Measurements from ENCODE around the gene COL18A1. TPM values are rescaled to one million over a fixed set of nuclear protein-coding genes. Genes with fewer than 3 reads are reported as not detected.
"Not testable (repeated sequence)": the region's sequence is repeated elsewhere in the genome, so short reads cannot be mapped to it uniquely, and the experiment has no call there.

The COL18A1 gene
- total RNA-seq, 1 experiment from 2014 or later = 77.0 TPM

DNA sequence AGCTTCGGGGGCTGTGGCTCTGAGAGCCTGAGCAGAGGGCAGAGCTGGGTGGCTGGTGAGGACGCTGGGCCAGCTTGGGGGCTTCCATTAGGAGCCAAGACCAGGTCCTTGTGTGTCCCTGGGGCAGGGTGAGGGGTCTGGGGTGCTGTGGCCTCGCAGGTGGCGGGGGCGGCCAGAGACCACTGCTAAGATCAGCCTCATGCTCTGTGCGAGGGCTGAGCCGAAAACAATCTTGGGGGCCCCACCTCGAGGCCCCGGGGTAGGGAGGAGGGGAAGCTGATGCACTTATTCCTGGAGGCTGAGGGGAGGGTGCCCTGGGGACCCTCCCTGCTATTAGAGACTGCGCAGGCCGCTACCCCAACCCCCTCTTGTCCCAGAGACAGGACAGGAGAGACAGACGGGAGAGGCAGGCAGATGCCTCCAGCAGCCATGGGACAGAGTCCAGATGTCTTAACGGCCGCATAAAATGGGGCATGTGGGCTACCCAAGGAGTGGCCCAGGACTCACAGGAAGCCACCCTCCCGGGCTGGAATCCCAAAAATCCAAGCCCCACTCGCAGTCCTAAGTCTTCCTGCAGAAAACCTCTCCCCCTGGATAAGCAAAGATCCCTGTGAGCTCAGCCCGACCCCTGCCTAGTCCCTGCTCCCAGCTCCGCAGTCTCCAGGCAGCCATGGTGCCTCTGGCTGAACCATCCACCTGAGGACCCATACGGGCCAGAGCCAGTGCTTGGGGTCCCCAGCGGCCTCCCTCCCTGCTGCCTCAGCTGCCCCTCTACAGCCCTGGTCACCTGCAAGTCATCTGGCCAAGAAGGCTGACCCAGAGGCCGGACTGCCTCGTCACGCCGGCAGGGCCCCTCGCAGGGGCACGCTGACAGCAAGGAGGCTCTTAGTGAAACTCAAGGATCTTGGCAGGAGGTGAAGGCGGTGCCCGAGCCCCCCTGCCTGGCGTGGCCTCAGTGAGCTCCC lies 43.6 kb upstream of the COL18A1 start:
- Histone ChIP-seq H3K4me1 (ENCODE audit: insufficient read depth, low read length) (peaks cover 29% of the 10 kb centered on the region), H3K9me2 (replicated peaks; ENCODE audit: low read length) (no peaks in the 10 kb centered on the region), H3K4me2 (ENCODE audit: low read length) (no peak overlapping the region), H4K20me1 (ENCODE audit: low read length) (no peaks in the 10 kb centered on the region), H3K36me3 (ENCODE audit: low read depth, low read length) (no peaks in the 10 kb centered on the region), H3K27me3 (ENCODE audit: low read length) (no peaks in the 10 kb centered on the region), H3K9ac (ENCODE audit: low read length) (no peak overlapping the region), H3K4me3 (ENCODE audit: low read length) (no peak overlapping the region), H2AFZ (ENCODE audit: low read length) (no peak overlapping the region), H3K79me2 (ENCODE audit: low read length) (no peaks in the 10 kb centered on the region), H3K27ac (ENCODE audit: low read length) (no peak overlapping the region), H3K9me3 (ENCODE audit: low read length) (no peaks in the 10 kb centered on the region), H3F3A (ENCODE audit: low read length, unreplicated experiment) (no peaks in the 10 kb centered on the region)
- no peak for DNase-seq
- CTCF ChIA-PET = no interaction called here
- intact Hi-C loops (cut with micrococcal nuclease) = no loop called here
- no peak for ATAC-seq
- TF ChIP-seq, protein P1, sequence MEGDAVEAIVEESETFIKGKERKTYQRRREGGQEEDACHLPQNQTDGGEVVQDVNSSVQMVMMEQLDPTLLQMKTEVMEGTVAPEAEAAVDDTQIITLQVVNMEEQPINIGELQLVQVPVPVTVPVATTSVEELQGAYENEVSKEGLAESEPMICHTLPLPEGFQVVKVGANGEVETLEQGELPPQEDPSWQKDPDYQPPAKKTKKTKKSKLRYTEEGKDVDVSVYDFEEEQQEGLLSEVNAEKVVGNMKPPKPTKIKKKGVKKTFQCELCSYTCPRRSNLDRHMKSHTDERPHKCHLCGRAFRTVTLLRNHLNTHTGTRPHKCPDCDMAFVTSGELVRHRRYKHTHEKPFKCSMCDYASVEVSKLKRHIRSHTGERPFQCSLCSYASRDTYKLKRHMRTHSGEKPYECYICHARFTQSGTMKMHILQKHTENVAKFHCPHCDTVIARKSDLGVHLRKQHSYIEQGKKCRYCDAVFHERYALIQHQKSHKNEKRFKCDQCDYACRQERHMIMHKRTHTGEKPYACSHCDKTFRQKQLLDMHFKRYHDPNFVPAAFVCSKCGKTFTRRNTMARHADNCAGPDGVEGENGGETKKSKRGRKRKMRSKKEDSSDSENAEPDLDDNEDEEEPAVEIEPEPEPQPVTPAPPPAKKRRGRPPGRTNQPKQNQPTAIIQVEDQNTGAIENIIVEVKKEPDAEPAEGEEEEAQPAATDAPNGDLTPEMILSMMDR (conservative IDR thresholded peaks at IDR 0.05; ENCODE audit: low read depth, low read length) = no peak
- TF ChIP-seq EZH2 (IDR thresholded peaks at IDR 0.05; ENCODE audit: low read length, unreplicated experiment) (no peak), EZH2phosphoT487 (IDR thresholded peaks at IDR 0.05; ENCODE audit: borderline replicate concordance, low read length) (no peak)
- no TSS peak for BruUV-seq (replicated peaks)
- POLR2A ChIA-PET (ENCODE audit: unreplicated experiment) = no interaction called here

DNA sequence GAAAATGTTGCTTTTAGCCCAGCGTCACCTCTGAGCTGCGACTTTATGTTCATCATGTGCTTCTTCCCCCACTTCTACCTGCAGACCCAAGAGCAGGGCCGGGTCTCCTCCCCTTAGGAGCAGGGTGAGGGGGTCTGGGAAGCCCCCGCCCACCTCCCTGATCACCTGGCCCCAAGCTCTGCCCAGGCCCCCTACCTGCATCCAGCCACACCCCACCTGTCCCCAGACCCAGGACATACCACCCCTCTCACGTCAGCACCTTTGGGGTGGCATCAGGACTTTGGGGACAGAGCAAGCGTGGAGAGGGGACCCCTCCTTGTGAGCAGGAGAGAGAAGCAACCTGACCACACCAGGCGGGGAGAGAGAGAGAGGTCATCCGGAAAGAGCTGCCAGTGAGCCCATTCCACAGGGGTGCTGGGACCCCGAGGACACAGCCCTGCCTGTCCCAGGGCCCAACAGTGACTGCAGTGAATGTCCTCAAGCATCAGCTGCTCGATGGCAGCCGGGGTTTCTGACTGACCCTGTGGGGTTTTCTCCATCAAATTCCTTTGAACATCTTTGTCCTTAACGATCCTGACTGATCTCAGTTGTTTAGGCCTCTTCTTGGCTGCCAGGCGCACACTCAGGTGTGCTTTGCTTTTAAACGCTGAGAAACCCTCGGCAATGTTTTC lies 42.8 kb upstream of the COL18A1 start:
- no peaks in the 10 kb centered on the region for H3F3A ChIP-seq (ENCODE audit: low read length, unreplicated experiment)
- CTCF ChIA-PET = no interaction called here
- TF ChIP-seq EZH2phosphoT487 (IDR thresholded peaks at IDR 0.05; ENCODE audit: borderline replicate concordance, low read length) = no peak
- TF ChIP-seq, protein P1 (conservative IDR thresholded peaks at IDR 0.05; ENCODE audit: low read depth, low read length) = no peak
- ATAC-seq (no peak), DNase-seq (no peak)
- H3K9me2 ChIP-seq (replicated peaks; ENCODE audit: low read length) = no peaks in the 10 kb centered on the region
- POLR2A ChIA-PET (ENCODE audit: unreplicated experiment) = no interaction called here
- H4K20me1 ChIP-seq (ENCODE audit: low read length) = no peaks in the 10 kb centered on the region
- no peak overlapping the region for H3K4me3 ChIP-seq (ENCODE audit: low read length)
- no peak overlapping the region for H3K9ac ChIP-seq (ENCODE audit: low read length)
- BruUV-seq (replicated peaks) = no TSS peak
- H3K4me2 ChIP-seq (ENCODE audit: low read length) = no peak overlapping the region
- peaks cover 38% of the 10 kb centered on the region for H3K4me1 ChIP-seq (ENCODE audit: insufficient read depth, low read length)
- no peaks in the 10 kb centered on the region for H3K9me3 ChIP-seq (ENCODE audit: low read length)
- no peak overlapping the region for H3K27ac ChIP-seq (ENCODE audit: low read length)
- intact Hi-C loops (cut with micrococcal nuclease) = no loop called here
- no peaks in the 10 kb centered on the region for H3K36me3 ChIP-seq (ENCODE audit: low read depth, low read length)
- no peak overlapping the region for H2AFZ ChIP-seq (ENCODE audit: low read length)
- no peaks in the 10 kb centered on the region for H3K27me3 ChIP-seq (ENCODE audit: low read length)
- no peaks in the 10 kb centered on the region for H3K79me2 ChIP-seq (ENCODE audit: low read length)

DNA sequence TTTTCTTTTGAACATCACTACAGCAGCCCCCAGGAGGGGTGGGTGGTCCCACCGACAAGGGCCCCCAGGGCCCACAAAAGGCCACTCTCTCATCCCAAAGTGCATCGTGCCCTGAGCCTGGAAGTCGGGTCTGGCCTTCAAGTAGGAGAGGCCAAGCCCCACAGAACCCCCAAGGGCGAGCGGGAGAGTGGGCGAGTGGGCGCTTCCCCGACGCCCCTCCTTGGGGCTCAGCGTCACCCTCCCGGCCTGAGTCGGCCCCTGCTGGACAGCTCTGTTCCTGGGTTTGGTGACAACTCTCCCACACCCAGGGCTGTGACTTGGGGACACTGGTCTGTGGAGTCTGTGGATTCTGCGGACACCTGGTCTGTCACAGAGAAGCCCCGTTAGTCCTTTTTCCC lies 42.2 kb upstream of the COL18A1 start:
- peaks cover 43% of the 10 kb centered on the region for H3K4me1 ChIP-seq (ENCODE audit: insufficient read depth, low read length)

DNA sequence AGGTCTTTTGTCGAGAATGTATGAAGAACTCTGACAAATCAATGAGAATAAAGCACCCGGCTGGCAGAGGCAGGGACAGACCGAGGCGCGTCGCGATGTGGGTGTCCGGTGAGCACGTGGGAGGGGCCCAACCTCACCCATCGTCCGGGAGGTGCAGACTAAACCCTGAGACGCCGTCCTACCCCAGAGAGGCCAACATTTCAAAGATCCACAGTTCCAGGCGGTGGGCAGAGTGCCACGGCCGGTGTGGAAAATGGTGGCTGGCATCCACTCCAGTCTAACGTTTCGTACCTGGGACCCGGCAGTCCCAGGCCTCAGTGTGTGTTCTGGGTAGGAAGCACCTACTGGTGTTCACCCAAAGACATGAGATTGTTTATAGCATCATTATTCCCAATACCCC lies 41.7 kb upstream of the COL18A1 start:
- intact Hi-C loops (cut with micrococcal nuclease); CTCF ChIA-PET; H3K36me3 ChIP-seq (ENCODE audit: low read depth, low read length); ATAC-seq; H3K27me3 ChIP-seq (ENCODE audit: low read length); DNase-seq; BruUV-seq (replicated peaks); H3K4me2 ChIP-seq (ENCODE audit: low read length); H3K79me2 ChIP-seq (ENCODE audit: low read length); H3K9me3 ChIP-seq (ENCODE audit: low read length); H4K20me1 ChIP-seq (ENCODE audit: low read length); POLR2A ChIA-PET (ENCODE audit: unreplicated experiment); H3K4me3 ChIP-seq (ENCODE audit: low read length); H3F3A ChIP-seq (ENCODE audit: low read length, unreplicated experiment); H3K9me2 ChIP-seq (replicated peaks; ENCODE audit: low read length); H2AFZ ChIP-seq (ENCODE audit: low read length): not testable (repeated sequence)
- peak overlapping the region; percentile 98 for H3K27ac ChIP-seq (ENCODE audit: low read length)
- H3K4me1 ChIP-seq (ENCODE audit: insufficient read depth, low read length) = peaks cover 46% of the 10 kb centered on the region
- H3K9ac ChIP-seq (ENCODE audit: low read length) = peak overlapping the region; percentile 68

More for the DNA sequence above, 42.2 kb upstream of the COL18A1 start:
- ATAC-seq (no peak), DNase-seq (no peak)
- Histone ChIP-seq H3K79me2 (ENCODE audit: low read length) (no peaks in the 10 kb centered on the region), H3K36me3 (ENCODE audit: low read depth, low read length) (no peaks in the 10 kb centered on the region), H3K4me3 (ENCODE audit: low read length) (no peak overlapping the region), H3K9me3 (ENCODE audit: low read length) (no peaks in the 10 kb centered on the region), H3F3A (ENCODE audit: low read length, unreplicated experiment) (no peaks in the 10 kb centered on the region), H2AFZ (ENCODE audit: low read length) (no peak overlapping the region), H4K20me1 (ENCODE audit: low read length) (no peaks in the 10 kb centered on the region), H3K9me2 (replicated peaks; ENCODE audit: low read length) (no peaks in the 10 kb centered on the region), H3K27me3 (ENCODE audit: low read length) (no peaks in the 10 kb centered on the region), H3K27ac (ENCODE audit: low read length) (no peak overlapping the region), H3K9ac (ENCODE audit: low read length) (no peak overlapping the region), H3K4me2 (ENCODE audit: low read length) (no peak overlapping the region)
- ChIA-PET POLR2A (ENCODE audit: unreplicated experiment) (no interaction called here), CTCF (no interaction called here)
- BruUV-seq (replicated peaks) = no TSS peak
- intact Hi-C loops (cut with micrococcal nuclease) = no loop called here
- TF ChIP-seq EZH2phosphoT487 (IDR thresholded peaks at IDR 0.05; ENCODE audit: borderline replicate concordance, low read length) = no peak
- TF ChIP-seq, protein P1 (conservative IDR thresholded peaks at IDR 0.05; ENCODE audit: low read depth, low read length) = no peak
- TF ChIP-seq EZH2 (IDR thresholded peaks at IDR 0.05; ENCODE audit: low read length, unreplicated experiment) = no peak
